ENCODE measurements around the gene SRPK2. TPM values are rescaled to one million over a fixed set of nuclear protein-coding genes. Genes with fewer than 3 reads are reported as not detected.

SRPK2 gene
- total RNA-seq, 4 donors from 2014 or later: 37.1 to 48.1 (median 46.3) TPM

- no peak overlapping the region for H3K27ac ChIP-seq
- no peaks in the 10 kb centered on the region for H3K27me3 ChIP-seq
- peaks cover 8 to 13% of the 10 kb centered on the region in 2 donors for H3K36me3 ChIP-seq
- TF ChIP-seq POLR2A (IDR thresholded peaks at IDR 0.05) (no peak), CTCF (IDR thresholded peaks at IDR 0.05) (no peak)
- H3K4me1 ChIP-seq: no peaks in the 10 kb centered on the region
- WGBS, 2 donors: 87 to 93% methylated on average over 5 of the region's 5 CpGs
- no peak for DNase-seq
- no peaks in the 10 kb centered on the region for H3K9me3 ChIP-seq
- intact Hi-C loops (cut with DNase I): no loop called here
- H3K4me3 ChIP-seq (replicated peaks in 1 of 3): no peak overlapping the region
Measured at GRCh38 chr7:105130048-105130447, 258.7 kb downstream of the SRPK2 start.

GRCh38 chr7:105127179-105127578 is 261.5 kb downstream of the SRPK2 start:
- Histone ChIP-seq H3K4me1 (no peaks in the 10 kb centered on the region), H3K4me3 (replicated peaks in 1 of 3) (no peak overlapping the region), H3K27me3 (no peaks in the 10 kb centered on the region), H3K9me3 (no peaks in the 10 kb centered on the region), H3K36me3 (peaks cover 6 to 8% of the 10 kb centered on the region in 2 donors), H3K27ac (no peak overlapping the region)
- TF ChIP-seq CTCF (IDR thresholded peaks at IDR 0.05) (no peak), POLR2A (IDR thresholded peaks at IDR 0.05) (no peak)
- DNase-seq: no peak
- intact Hi-C loops (cut with DNase I): no loop called here
- WGBS, 2 donors: 83 to 84% methylated on average over 8 of the region's 8 CpGs

GRCh38 chr7:105126436-105126975 is 262.2 kb downstream of the SRPK2 start:
- no peak for DNase-seq
- H3K4me3 ChIP-seq (replicated peaks in 1 of 3): no peak overlapping the region
- intact Hi-C loops (cut with DNase I): no loop called here

GRCh38 chr7:105125745-105126144 is 263.0 kb downstream of the SRPK2 start:
- DNase-seq: no peak
- intact Hi-C loops (cut with DNase I): no loop called here
- H3K4me3 ChIP-seq (replicated peaks in 1 of 3): no peak overlapping the region
- TF ChIP-seq CTCF (IDR thresholded peaks at IDR 0.05) (no peak), POLR2A (IDR thresholded peaks at IDR 0.05) (no peak)
- no peaks in the 10 kb centered on the region for H3K27me3 ChIP-seq
- H3K9me3 ChIP-seq: no peaks in the 10 kb centered on the region
- WGBS, 2 donors: 97 to 98% methylated on average over 12 of the region's 12 CpGs
- no peak overlapping the region for H3K27ac ChIP-seq
- no peaks in the 10 kb centered on the region for H3K4me1 ChIP-seq
- peaks cover 5 to 8% of the 10 kb centered on the region in 2 donors for H3K36me3 ChIP-seq

More at GRCh38 chr7:105126436-105126975, 262.2 kb downstream of the SRPK2 start:
- TF ChIP-seq CTCF (IDR thresholded peaks at IDR 0.05) (no peak), POLR2A (IDR thresholded peaks at IDR 0.05) (no peak)
- Histone ChIP-seq H3K36me3 (peaks cover 5 to 8% of the 10 kb centered on the region in 2 donors), H3K27me3 (no peaks in the 10 kb centered on the region), H3K4me1 (no peaks in the 10 kb centered on the region), H3K27ac (no peak overlapping the region), H3K9me3 (no peaks in the 10 kb centered on the region)
- 86 to 89% methylated on average over 4 of the region's 4 CpGs for WGBS, 2 donors

- TF ChIP-seq POLR2A (IDR thresholded peaks at IDR 0.05): no peak
- WGBS, 2 donors: 83 to 89% methylated on average over 8 of the region's 8 CpGs
- peaks cover 5 to 8% of the 10 kb centered on the region in 2 donors for H3K36me3 ChIP-seq
- intact Hi-C loops (cut with DNase I): no loop called here
- no peak overlapping the region for H3K27ac ChIP-seq
- H3K4me3 ChIP-seq (replicated peaks in 1 of 3): no peak overlapping the region
- DNase-seq: no peak
- H3K9me3 ChIP-seq: no peaks in the 10 kb centered on the region
- no peaks in the 10 kb centered on the region for H3K27me3 ChIP-seq
- no peaks in the 10 kb centered on the region for H3K4me1 ChIP-seq
Measured at GRCh38 chr7:105122619-105123018, 266.1 kb downstream of the SRPK2 start.
